Measurements from ENCODE around the gene KHDC3L. TPM values are rescaled to one million over a fixed set of nuclear protein-coding genes. Genes with fewer than 3 reads are reported as not detected.

Gene KHDC3L, protein sequence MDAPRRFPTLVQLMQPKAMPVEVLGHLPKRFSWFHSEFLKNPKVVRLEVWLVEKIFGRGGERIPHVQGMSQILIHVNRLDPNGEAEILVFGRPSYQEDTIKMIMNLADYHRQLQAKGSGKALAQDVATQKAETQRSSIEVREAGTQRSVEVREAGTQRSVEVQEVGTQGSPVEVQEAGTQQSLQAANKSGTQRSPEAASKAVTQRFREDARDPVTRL
- under 1 TPM in 1 of 3 donors, not detected in 2; 0.09 TPM for polyA plus RNA-seq (ENCODE audit: insufficient read length in 3 of 3)
- long read RNA-seq, donor 1, result 0 reads
- long read RNA-seq, donor 2, result 0 reads
- long read RNA-seq, donor 3, result 0 reads
- long read RNA-seq, donor 4, result 0 reads
- long read RNA-seq, donor 5, result 0 reads
- long read RNA-seq, donor 6, result 0 reads
- long read RNA-seq, donor 7, result 0 reads
- long read RNA-seq, donor 8, result 0 reads
- long read RNA-seq, donor 9, result 0 reads
- long read RNA-seq, donor 10, result 0 reads
- long read RNA-seq, donor 11, result 0 reads
- long read RNA-seq, donor 12, result 0 reads
- long read RNA-seq, donor 13, result 0 reads
- long read RNA-seq, donor 14, result 0 reads
- long read RNA-seq, donor 15, result 0 reads
- long read RNA-seq, donor 16, result 0 reads

DNA sequence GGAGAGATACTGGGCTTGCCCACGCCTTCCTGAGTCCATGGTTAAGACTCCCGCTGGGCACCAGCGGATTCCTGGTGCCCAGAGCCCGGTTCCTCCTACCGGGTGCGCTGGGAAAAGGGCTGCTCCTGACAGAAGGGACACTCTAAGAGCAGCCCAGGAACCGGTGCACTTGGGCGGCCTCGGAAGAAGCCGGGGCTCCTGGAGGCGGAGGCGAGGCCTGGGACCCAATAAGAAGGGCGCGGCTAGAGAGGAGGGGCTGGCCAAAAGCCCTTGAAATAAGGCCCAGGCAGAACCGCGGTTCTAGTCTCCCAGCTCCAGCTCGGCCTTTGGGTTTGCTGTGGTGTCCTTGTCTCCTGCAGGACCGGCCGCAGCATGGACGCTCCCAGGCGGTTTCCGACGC, at the start of gene KHDC3L:
TSS of gene KHDC3L (plus strand) at position 301 of the 400 bp plus-strand sequence. CDS start at position 373, 72 bp downstream.
- no peak for DNase-seq

DNA sequence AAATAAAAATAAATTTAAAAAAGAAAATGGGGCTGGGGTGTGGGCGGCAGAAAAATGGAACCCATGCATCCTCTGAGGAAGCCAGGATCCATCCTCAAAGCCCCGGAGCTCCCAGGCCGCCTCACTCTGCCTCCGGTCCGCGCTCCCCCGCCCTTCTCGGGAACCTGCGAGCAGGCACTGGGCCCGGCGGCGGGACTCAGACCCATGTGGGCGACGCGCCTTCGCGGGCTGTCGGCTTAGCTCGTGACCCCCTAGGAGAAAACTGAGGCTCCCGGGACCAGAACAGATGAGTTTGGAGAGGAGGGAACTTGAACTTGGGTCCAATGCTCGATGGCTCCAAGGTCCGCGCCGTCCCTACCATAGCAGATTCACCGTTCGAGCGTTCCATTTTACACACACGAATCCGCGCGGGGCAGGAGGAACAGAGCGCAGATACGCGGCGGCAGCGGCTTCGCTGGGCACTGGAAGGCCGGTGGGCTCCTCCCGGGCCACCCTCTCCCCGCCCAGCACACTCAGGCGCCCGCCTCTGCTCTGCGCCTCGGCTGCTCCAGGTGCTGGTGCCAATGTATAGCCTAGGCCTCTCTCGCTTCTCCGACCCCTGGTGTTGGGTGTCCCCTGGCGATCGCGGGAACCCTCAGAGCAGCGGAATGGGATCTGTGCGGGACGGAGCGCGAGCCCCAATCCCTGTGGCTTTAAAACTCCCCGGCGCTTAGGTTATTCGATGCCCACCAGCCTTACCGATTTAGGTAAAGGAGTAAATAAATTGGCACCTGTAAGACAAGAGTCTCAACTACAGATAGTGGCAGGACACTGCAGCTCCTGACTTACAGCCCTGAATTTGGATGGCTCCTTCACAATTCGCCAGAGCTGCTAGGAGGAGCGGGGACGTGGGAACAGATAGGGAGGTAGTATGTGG, 47.6 kb upstream of the KHDC3L start:
- peak; percentile 14 for DNase-seq

DNA sequence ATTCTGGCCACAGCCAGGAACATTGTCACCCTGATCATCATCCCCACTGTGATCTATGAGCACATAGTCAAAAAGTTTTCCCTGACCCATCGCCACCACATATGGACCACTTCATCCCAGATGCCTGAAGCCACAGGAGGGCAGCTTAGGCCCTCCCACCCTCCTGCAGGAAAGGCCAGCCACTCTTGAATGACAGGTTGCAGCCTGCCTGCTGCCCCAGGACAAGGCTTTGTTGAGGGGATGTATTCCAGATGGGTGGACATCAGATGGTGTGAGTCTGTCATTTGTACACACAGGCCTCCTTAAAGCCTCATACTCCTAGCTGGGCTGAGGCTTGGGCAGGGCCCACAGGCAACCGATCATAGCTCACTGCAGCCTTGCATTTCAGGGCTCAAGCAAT, 39.1 kb upstream of the KHDC3L start:
- no peak for DNase-seq

DNA sequence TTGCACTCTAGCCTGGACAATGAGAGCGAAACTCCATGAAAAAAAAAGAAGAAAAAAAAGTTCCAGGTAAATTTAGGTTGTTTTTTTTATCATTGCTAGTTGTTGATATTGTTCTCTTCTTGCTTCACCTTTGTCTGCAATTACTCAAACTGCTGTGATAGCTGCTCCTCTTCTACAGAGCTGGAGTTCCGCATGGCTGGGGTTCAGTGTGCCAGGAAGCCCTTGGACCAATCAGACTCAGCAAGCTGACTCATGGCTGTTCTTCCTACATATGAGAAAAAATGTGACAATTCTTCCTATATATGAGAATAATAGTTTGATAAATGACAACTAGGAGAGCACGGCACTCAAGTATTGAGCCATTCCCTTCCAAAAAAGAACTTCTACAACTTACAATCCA, 36.8 kb upstream of the KHDC3L start:
- DNase-seq, result no peak

DNA sequence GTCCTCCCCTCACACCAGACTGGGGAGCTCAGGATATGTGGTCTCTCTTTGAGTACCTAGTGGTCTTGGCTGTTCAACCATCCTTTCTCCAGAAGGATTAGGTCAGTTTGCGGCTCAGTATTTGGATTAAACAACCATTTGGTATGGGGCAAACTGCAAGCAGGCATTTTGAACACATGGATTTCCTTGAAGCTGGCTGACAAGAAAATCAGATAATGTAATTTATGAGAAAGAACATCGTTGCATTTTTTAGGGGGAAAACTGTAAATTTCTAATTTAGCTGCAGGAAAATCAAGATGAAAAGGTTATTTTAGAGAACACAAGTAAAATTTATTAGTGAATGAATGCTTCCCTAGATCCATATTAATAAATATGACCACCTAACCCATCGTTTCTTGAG, 33.7 kb upstream of the KHDC3L start:
- no peak for DNase-seq

DNA sequence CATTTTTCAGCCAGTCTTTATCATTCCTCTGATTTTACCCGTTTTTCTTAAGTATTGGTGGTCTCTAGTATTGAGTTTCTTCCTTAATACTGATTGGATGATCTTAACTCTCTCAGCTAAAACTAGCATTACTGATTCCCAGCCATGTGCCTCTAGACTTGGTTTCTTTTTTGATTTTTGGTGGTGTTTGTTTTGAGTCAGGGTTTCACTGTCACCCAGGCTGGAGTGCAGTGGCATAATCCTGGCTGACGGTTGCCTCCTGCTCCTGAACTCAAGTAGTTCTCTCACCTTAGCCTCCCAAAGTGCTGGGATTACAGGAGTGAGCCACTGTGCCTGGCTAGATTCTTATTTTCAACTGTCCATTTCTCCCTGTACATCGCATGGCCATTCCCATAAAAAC, 33.3 kb upstream of the KHDC3L start:
- DNase-seq, result no peak

DNA sequence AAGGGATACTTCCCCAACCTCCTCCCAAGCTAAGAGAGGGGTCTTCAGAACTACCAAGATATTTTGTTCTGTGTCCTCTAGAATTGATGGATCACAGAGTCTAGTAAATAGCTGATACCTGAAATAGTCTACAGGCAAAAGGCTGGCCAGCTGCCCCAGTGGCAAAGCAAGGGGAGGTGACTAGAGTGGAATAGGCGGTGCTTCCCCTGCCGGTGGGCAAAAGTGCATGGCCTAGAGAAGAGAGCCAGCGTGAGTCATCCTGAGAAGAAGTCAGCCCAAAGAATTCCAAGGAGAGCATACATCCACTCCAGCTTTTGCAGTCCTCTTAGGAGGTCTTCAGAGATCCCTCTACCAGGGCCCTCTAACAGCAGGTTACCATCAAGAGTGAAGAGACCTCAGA, 23.1 kb upstream of the KHDC3L start:
- no peak for DNase-seq

DNA sequence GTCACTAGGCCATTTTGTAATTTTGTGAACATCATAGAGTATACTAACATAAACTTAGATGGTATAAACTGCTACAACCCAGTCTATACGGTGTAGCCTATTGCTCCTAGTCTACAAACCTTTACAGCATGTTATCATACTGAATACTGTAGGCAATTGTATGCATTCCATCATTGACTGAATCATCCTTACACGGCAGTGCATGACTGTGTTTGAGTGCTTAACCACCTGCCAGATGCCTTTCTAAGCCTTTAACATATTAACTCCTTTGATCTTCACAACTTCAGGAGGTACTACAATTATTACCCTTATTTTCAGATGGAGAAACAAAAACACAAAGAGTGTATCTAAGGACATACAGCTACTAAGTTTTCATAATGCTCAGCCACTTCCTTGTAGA, 22.4 kb upstream of the KHDC3L start:
- no peak for DNase-seq

DNA sequence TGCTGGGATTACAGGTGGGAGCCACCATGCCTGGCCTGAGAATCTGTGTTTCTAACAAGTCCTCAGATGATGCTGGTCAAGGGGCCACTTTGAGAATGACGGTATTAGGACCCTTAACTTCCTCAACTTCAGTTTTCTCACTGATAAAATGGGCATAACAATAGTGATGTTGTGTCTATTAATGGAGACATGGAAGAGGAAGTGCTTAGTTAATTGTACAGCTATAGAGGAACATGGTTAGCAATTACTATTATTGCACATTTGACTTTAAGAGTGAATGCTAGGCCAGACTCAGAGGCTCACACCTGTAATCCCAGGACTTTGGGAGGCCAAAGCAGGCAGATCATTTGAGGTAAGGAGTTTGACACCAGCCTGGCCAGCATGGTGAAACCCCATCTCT, 21.1 kb upstream of the KHDC3L start:
- no peak for DNase-seq

DNA sequence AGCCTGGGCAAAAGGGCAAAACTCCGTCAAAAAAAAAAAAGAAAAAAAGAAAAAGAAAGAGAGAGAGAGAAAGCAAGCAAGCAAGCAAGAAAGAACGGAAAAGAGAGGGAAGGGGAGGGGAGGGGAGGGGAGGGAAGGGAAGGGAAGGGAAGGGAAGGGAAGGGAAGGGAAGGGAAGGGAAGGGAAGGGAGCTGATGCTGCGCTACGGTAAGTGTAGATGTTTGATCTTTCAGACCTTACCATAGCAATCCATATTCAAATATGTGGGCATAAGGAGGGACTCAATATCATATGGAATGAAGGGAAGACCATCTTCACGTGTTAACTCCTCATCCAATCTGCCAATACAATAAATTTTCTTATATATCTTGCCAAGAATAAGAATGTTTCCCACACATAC, 20.3 kb upstream of the KHDC3L start:
- no peak for DNase-seq

DNA sequence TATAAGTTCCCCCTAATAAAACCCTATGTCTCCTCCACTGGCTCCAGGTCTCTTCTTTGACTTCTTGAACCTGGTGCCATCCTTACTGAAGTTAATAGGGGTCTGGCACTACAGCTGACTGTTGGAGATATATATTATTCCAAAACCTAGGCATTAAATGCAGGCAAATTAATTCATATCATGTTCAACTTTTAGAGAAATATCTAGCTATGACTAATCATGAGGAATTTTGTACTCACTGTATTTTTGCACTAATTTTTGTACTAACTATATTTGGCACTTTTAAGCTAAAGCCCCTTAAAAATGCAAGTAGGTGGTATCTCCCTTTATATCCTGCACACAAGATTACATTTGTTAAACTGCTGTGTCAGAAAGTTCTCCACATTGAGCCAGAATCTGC, 19.3 kb upstream of the KHDC3L start:
- DNase-seq, result no peak

DNA sequence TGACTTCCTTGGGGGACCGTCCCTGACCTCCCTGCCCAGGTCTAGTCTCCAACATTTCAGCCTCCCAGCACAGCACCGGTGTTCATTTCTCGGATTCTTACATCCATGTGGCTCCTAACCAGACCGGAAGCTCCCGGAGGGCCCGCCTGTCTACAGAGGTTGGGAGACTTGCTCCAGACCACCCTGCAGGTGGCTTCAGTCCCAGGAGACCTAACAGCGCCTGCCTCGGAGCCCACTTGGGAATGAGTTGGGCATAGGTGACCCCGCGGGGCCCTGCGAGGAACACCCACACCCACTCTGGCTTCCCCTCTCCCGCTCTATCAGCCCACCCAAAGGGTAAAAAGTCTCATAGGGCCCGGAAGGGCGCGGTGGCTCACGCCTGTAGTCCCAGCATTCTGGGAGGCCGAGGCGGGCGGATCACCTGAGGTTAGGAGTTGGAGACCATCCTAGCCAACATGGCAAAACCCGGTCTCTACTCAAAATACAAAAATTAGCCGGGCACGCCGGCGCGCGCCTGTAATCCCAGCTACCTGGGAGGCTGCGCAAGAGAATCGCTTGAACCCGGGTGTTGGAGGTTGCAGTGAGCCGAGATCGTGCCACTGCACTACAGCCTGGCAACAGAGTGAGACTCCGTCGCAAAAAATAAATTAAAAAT, 13.8 kb upstream of the KHDC3L start:
- DNase-seq, result no peak

DNA sequence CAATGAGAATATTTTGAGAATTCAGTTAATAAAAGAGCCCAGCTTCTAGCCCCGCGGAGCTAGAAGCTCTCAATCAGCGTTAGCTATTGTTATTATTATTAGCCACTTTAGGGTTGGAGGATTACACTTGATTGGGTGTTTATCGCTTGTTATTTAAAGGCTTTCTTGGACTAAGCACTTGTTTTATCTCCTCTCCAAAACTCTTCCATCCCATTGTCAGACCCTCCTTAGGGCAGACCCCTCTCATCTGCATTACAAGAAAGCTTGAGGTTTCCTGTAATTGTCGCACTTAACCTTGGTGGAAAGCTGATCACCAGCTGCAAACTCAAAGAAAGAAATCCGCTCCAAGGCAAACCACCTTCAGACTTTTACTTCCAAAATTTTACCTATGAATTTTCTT, 13.1 kb upstream of the KHDC3L start:
- DNase-seq, result no peak

DNA sequence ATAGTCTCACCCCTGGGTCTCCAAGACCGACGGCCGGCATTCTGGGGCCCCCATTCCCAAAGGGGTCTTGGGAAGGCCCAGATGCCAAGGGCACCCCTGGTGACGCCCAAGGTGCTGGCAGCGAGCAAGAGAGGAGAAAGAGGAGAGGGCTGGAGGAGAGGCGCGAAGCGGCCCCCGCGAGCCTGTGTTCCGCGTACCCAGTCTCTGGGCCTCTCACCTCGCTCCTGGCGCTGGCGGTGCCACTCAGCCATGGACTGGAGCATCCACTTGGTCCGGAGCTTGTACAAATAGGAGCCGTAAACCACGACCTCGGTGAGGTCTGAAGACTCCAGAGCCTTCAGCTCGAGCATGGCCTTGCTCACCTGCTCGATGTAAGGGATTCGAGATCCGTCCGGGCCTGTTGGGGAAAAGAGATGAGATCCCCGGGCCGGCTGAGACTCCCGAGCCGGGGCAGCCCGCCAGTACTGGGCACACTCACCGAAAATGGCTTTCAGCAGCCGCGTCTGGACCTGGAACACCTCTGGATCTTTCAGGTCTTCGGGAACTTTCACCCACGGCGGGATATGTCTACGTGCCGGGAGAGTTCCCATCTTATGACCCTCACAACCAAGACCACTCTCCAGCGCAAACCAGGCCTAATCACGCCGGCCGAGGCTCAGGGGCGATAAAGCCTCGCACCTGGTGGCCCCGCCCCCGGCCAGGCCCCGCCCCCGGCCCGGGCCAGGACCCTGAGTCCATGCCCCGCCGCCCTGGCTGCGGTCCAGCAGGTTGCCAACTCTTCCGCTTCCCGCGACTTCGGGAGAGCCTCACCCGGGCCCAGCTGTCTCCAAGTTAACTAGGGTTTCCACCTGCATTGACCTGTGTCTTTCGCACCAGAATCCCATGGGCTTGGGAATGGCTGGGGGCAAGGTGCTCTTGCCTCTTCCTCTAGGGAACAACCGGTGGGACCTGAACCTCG, 8.5 kb upstream of the KHDC3L start, which contains the start of gene DPPA5:
TSS of gene DPPA5 (minus strand) at position 641 of the 958 bp plus-strand sequence. CDS start at position 590, 51 bp downstream.
- no peak for DNase-seq

DNA sequence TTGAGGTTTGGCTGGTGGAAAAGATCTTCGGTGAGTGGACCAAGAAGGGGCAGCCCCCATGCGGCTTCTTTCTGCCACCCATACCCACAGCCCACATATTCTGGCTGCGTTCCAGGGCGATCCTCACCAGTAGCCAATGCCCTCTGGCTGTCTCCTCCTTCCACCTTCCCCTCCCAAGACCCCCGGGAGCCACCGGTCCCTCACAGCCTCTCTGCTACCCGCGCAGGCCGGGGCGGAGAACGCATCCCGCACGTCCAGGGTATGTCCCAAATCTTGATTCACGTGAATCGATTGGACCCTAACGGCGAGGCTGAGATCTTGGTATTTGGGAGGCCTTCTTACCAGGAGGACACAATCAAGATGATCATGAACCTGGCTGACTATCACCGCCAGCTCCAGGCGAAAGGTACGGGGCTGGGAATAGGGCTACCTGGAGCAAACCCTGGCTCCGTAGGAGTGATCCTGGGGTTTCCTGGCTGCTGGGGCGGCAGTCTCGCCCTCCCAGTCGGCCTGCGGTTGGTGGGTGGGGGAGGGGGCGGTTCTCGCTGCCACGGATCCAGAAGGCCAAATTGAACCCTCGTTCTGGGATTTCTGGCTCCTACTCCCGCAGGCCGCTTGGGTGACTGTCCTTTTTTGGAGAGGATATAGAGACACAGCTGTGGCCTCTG, 545 bp downstream of the KHDC3L start:
- DNase-seq, result no peak

DNA sequence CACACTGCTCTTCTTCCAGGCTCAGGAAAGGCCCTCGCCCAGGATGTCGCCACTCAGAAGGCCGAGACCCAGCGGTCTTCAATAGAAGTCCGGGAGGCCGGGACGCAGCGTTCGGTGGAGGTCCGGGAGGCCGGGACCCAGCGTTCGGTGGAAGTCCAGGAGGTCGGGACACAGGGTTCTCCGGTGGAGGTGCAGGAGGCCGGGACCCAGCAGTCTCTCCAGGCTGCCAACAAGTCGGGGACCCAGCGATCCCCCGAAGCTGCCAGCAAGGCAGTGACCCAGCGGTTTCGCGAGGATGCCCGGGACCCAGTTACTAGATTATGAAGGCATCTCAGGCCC, 1.0 kb downstream of the KHDC3L start:
- no peak for DNase-seq

DNA sequence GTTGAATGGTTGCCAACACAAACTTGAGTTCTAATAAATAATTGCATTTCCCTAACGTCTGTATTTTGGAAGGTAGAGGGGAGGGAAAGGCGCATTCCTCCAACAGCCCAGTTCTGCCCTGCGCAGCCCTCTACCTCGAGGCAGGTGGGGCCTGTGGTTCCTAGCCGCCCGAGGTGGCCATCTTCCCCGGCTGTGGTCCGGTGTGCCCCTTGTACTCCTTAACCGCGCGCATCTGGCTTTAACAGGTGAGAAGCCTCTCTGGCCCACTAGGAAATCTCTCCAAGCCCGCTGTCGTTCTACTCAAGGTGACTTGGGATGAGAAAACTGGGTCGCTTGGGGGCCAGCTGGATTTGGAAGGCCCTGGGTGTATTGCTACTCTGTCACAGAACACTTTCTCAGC, 1.7 kb downstream of the KHDC3L start:
- DNase-seq, result no peak

DNA sequence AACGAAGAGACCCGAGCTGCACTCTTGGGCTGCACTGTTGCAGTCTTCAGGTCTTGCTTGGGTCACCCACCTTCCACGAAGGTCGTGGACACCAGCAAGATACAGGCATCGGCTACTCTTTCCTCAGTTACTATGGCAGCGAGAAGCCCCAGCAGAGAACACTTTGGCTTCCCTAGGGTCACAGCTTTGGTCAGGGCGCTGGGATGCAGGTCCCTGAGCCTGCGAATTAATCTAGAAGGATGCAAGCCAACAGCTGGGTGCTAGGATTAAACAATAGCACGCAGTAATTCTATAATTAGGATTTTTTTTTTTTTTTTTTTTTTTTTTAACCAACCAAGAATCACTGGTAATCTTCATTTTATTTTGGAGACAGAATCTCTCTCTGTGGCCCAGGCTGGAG, 2.1 kb downstream of the KHDC3L start:
- no peak for DNase-seq

DNA sequence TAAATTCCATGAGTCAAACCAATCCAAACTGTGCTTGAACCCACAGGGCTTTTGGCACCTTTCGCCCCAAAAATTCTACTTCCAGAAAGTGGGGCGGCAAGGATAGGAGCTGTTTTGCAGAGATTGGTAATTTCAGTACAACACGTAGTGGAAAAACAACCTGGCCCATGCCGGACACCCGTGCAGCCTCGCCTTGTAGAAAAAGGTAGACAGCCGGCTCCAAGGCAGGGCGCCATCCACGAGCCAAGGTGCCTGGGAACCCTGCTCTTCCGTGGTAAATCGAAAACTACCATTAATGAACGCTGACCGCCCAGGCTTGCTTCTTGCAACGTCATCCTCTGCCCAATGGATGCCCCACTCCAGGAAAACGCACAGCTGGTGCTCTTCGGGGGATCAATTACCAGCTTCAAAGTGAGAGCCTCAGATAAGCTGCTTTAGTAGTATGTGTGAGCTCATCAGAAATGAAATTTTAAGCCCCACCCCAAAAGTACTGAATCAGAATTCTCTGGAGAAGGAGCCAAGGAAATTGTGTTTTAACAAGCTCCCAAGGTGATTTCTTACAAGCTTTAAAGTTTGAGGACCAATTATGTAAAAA, 5.4 kb downstream of the KHDC3L start:
- no peak for DNase-seq

DNA sequence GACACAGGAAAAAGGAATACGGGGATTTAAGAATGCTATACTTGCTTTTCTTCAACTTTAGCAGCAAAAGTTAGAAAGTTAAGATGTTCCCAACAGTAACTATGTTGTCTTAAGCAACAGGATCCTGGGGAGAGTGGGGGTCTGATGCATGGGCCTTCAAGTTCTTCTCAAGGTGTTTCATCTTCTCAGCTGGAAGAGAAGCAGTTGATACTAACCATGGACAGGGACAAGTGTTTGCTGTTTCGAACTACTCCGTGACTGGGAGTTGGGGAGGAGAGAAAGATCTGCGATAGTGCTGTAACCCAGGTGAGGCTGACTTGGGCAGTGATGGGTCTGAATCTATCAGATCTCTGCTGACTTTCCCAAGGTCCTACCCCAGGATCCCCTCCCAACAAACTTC, 6.2 kb downstream of the KHDC3L start:
- DNase-seq, result no peak
